Mucosa of stomach (tissue), 1 donor: ENCODE data around the gene PTPN4.

ENCODE experiments used
- H3K27me3 ChIP-seq: one replicate; pipeline ENCODE4 v1.7.0; 2013; ENCODE audit warnings: mild to moderate bottlenecking, low read length; ENCODE audit not compliant: control insufficient read depth, insufficient read depth
- H3K36me3 ChIP-seq: one replicate; pipeline ENCODE4 v1.7.0; 2013; ENCODE audit warnings: low read length; ENCODE audit not compliant: control insufficient read depth, insufficient read depth
- H3K4me1 ChIP-seq: one replicate; pipeline ENCODE4 v1.7.0; 2013; ENCODE audit warnings: mild to moderate bottlenecking, low read length; ENCODE audit not compliant: control insufficient read depth, insufficient read depth
- H3K4me3 ChIP-seq: one replicate; pipeline ENCODE4 v1.7.0; 2013; ENCODE audit warnings: low read length
- H3K9ac ChIP-seq: one replicate; pipeline ENCODE4 v1.7.0; 2013; ENCODE audit warnings: mild to moderate bottlenecking, low read length, moderate library complexity
- H3K9me3 ChIP-seq: one replicate; pipeline ENCODE4 v1.7.0; 2013; ENCODE audit warnings: mild to moderate bottlenecking, low read length, moderate library complexity; ENCODE audit not compliant: control insufficient read depth
- donor health status: Pancreatic carcinoma.

The PTPN4 gene

DNA sequence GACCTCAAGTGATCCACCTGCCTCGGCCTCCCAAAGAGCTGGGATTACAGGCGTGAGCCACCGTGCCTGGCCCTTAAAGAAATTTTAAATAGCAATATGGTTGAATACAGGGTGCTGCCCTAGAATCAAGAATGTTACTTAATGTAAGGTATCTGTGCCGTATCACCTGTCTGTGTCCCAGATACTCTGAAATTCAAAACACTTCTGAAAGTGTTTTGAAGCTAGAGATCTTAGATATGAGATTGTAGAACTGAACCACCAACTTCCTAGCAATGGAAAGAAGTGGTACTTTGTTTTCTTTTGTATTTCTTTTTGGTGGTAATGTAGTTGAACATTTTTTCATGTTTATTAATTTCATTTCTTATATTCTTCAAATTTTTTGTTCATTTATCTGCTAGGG lies 13.0 kb downstream of the PTPN4 start:
- no peaks in the 10 kb centered on the region for H3K27me3 ChIP-seq
- H3K4me1 ChIP-seq, result no peaks in the 10 kb centered on the region
- no peak overlapping the region for H3K4me3 ChIP-seq
- H3K36me3 ChIP-seq, result no peaks in the 10 kb centered on the region
- no peaks in the 10 kb centered on the region for H3K9me3 ChIP-seq
- H3K9ac ChIP-seq, result no peak overlapping the region

DNA sequence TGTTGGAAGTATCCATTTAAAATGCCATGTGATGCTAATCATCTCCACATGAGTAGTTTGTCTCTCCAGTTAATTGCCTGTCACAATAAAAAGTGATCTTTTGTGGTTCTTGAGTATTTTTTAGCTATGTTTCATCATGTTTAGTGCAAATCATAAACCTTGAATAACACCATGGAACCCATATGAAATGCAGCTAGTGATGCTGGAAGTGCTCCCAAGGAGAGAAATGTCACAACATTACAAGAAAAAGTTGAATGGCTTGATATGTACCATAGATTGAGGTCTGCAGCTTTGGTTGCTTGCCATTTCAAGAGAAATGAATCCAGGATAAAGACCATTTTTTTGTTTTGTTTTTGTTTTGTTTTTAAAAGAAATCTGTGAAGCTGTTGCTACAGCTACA lies 14.3 kb downstream of the PTPN4 start:
- no peaks in the 10 kb centered on the region for H3K4me1 ChIP-seq
- no peak overlapping the region for H3K9ac ChIP-seq
- no peaks in the 10 kb centered on the region for H3K27me3 ChIP-seq
- no peak overlapping the region for H3K4me3 ChIP-seq
- H3K9me3 ChIP-seq, result no peaks in the 10 kb centered on the region
- no peaks in the 10 kb centered on the region for H3K36me3 ChIP-seq

DNA sequence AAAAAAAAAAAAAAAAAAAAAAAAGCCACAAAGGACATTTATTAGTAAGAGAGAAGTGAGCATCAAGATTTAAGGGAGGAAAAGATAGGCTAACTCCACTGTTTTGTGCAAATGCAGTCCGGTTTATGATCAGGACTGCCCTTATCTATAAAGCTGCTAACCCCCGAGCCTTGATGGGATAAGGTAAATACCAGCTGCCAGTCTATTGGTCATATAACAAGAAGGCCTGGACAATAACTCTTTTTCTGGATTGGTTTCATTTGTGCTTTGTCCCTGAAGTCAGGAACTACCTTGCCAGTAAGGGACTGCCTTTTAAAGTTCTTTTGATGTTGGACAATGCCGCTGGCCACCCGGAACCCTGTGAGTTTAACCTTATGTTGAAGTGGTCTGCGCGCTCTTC lies 15.4 kb downstream of the PTPN4 start:
- no peaks in the 10 kb centered on the region for H3K9me3 ChIP-seq
- no peaks in the 10 kb centered on the region for H3K27me3 ChIP-seq
- no peak overlapping the region for H3K4me3 ChIP-seq
- no peaks in the 10 kb centered on the region for H3K4me1 ChIP-seq
- no peaks in the 10 kb centered on the region for H3K36me3 ChIP-seq
- no peak overlapping the region for H3K9ac ChIP-seq

DNA sequence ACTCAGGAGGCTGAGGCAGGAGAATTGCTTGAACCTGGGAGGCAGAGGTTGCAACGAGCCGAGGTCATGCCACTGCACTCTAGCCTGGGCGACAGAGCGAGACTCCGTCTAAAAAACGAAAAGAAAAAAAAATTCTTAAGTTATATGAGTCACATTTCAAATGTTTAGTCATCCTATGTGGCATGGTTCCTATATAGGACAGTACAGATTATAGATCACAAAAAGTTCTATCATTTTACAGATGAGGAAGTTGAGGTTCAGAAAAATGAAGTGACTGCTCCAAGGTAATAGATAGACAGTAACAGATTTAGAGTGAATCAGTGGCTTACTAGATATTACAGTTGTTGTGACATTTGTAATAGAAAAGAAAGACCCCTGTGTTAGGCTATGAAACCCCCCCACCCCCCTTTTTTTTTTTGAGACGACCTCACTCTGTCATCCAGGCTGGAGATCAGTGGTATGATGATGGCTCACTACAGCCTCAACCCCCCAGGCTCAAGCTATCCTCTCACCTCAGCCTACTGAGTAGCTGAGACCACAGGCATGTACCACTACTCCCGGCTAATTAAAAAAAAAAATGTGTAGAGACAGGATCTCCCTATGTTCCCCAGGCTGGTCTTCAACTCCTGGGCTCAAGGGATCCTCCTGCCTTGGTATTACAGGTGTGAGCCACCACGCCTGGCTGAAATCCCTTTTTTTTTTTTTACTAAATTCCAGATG lies 22.7 kb downstream of the PTPN4 start:
- no peak overlapping the region for H3K9ac ChIP-seq
- H3K4me1 ChIP-seq, result no peaks in the 10 kb centered on the region
- H3K27me3 ChIP-seq, result no peaks in the 10 kb centered on the region
- no peaks in the 10 kb centered on the region for H3K36me3 ChIP-seq
- no peaks in the 10 kb centered on the region for H3K9me3 ChIP-seq
- H3K4me3 ChIP-seq, result no peak overlapping the region

DNA sequence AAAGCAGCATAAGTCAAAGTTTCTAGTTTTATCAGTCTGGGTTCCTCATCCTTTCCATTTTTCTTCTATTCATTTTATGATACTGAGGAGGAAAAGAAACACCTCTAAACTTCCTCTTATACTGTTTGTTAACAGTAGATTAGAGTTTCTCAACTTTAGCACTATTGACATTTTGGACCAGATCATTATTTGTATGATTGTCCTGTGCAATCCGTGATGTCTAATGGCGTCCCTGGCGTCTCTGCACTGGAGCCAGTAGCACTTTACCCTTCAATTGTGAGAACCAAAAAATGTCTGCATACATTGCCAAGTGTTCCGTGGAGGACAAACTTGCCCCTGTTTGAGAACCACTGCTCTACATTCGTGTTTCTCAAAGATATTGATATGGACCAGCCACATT lies 25.2 kb downstream of the PTPN4 start:
- no peaks in the 10 kb centered on the region for H3K27me3 ChIP-seq
- H3K9me3 ChIP-seq, result no peaks in the 10 kb centered on the region
- no peaks in the 10 kb centered on the region for H3K36me3 ChIP-seq

DNA sequence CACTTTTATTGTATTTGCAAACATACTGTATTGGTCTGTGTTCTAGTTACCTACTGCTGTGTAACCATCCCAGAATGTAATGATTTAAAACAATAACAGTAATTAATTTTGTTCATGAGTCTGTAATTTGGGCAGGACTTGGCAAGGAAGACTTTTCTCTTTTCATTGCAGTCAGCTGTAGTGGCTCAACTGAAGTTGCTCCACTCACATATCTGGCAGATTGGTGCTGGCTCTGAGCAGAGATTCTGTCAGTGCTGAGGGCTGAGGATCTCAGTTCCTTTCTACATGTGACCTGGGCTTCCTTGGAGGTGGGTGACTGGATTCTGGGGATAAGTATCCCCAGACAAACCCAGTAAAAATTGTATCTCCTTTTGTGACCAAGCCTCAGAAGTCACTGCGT lies 26.6 kb downstream of the PTPN4 start:
- no peaks in the 10 kb centered on the region for H3K36me3 ChIP-seq

More for the DNA sequence above, 25.2 kb downstream of the PTPN4 start:
- no peak overlapping the region for H3K9ac ChIP-seq
- no peaks in the 10 kb centered on the region for H3K4me1 ChIP-seq
- no peak overlapping the region for H3K4me3 ChIP-seq

DNA sequence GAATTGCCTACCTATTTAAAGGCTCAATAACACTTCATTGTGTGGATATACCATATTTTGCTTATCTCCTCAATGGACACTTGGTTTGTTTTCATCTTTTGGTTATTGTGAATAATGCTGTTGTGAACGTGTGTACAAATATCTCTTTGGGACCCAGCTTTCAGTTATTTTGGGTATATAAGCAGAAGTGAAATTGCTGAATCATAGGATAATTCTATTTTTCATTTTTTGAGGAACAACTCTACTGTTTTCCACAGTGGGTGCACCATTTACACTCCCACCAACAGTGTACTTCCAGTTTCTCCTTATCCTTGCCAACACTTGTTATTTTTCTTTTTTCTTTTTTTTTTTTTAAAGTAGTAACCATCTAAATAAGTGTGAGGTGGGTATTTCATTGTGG lies 29.0 kb downstream of the PTPN4 start:
- Histone ChIP-seq H3K4me3 (no peak overlapping the region), H3K36me3 (no peaks in the 10 kb centered on the region), H3K9me3 (no peaks in the 10 kb centered on the region), H3K27me3 (no peaks in the 10 kb centered on the region), H3K9ac (no peak overlapping the region), H3K4me1 (no peaks in the 10 kb centered on the region)

More for the DNA sequence above, 26.6 kb downstream of the PTPN4 start:
- H3K4me1 ChIP-seq, result no peaks in the 10 kb centered on the region
- H3K9ac ChIP-seq, result no peak overlapping the region
- H3K4me3 ChIP-seq, result no peak overlapping the region
- H3K27me3 ChIP-seq, result no peaks in the 10 kb centered on the region
- H3K9me3 ChIP-seq, result no peaks in the 10 kb centered on the region

DNA sequence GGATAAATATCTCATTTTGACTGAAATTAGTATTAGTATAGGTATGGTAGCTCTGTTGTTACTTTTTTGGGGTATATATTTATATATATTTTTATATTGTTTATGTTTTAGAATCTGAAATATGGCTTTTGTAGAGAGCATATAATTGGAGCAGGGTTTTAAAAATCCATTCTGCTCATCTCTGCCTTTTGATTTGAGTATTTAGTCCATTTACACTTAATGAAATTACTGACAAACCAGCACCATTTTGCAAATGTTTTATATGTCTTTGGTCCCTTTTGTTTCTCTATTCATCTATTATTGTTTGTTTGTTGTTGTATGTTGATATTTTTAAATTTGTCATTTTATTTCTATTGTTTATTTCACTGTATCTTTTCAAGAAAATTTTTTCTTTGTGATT lies 30.7 kb downstream of the PTPN4 start:
- Histone ChIP-seq H3K27me3 (no peaks in the 10 kb centered on the region), H3K9ac (no peak overlapping the region), H3K9me3 (no peaks in the 10 kb centered on the region), H3K36me3 (no peaks in the 10 kb centered on the region), H3K4me3 (no peak overlapping the region), H3K4me1 (no peaks in the 10 kb centered on the region)

DNA sequence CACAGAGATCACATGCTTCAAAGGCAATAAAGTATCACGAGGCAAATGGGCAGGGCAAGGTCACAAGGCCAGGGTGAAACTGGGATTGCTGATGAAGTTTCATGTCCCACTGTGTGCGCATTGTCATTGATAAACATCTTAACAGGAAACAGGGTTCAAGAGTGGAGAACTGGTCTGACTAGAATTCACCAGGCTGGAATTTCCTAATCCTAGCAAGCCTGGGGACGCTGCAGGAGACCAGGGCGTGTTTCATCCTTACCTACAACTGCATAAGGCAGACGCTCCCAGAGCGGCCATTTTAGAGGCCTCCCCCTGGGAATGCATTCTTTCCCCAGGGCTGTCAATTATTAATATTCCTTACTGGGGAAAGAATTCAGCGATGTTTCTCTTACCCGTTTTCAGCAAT lies 33.2 kb downstream of the PTPN4 start:
- Histone ChIP-seq H3K27me3 (no peaks in the 10 kb centered on the region), H3K36me3 (no peaks in the 10 kb centered on the region), H3K4me1 (no peaks in the 10 kb centered on the region), H3K4me3 (no peak overlapping the region), H3K9ac (no peak overlapping the region), H3K9me3 (no peaks in the 10 kb centered on the region)

DNA sequence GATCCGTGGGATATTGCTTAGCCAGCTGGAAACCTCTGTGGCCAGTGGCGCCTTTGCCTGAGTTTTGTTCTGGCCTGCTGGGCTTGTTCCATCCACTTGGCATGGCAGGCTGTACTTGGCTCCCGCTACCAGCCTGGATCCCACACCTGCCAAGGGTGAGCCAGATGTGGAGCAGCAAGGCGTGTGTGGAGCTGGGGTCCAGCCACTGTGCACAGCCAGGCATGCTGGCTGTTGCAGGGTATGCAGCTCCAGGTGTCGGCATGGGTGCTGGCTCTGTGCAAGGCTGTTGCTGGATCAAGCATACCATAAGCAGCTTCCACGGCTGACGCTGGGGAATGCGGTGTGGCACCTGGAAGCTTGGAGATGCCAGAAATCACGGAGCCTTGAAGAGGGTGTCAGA lies 34.5 kb downstream of the PTPN4 start:
- H3K4me3 ChIP-seq, result no peak overlapping the region
- H3K4me1 ChIP-seq, result no peaks in the 10 kb centered on the region
- H3K9me3 ChIP-seq, result no peaks in the 10 kb centered on the region
- no peaks in the 10 kb centered on the region for H3K27me3 ChIP-seq
- no peak overlapping the region for H3K9ac ChIP-seq
- no peaks in the 10 kb centered on the region for H3K36me3 ChIP-seq

DNA sequence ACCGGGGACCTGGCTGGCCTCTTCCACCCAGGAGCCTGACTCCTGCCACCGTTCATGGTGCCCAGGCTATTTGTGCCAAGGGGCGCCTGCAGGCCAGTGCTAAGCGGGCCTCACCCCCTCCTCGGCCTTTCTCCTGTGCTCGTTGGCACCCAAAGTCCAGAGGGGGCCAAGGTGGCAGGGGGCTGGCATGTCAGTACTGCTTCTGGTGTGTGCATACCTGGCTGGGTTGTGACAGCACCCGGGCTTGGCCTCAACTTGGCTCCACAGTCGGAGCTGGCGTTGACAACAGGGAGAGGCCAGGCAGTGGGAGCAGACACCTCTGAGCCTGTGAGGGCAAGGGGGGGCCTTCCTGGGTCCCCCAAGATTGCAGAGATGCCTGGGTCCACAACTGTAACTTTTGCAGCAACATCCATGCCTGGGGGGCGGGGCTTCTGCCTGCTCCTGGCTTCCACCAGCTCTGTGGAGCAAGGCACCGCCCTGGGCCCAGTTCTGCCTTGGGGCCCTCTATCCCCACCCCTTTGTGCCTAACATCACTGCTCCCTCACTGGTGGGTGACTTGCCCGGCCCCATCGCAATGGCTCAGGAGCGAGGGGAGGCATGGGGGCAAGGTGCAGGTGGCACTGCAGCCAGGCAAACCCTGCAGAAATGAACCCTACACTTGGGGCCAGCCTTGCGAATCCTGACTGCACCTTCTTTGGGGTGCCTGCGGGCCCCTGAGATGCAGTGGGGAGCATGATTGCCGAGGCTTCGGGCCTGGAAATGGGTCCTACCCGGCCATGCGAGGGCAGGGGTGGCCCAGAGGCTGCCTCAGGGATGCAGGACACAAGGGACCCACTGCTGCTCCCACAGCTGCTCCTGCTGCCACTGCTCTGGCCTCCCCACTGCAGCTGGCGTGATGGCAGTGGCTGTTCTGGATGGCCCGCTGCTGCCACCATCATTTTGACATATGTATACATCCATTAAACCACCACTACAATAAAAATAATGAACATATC lies 35.9 kb downstream of the PTPN4 start:
- no peaks in the 10 kb centered on the region for H3K4me1 ChIP-seq
- no peaks in the 10 kb centered on the region for H3K27me3 ChIP-seq

DNA sequence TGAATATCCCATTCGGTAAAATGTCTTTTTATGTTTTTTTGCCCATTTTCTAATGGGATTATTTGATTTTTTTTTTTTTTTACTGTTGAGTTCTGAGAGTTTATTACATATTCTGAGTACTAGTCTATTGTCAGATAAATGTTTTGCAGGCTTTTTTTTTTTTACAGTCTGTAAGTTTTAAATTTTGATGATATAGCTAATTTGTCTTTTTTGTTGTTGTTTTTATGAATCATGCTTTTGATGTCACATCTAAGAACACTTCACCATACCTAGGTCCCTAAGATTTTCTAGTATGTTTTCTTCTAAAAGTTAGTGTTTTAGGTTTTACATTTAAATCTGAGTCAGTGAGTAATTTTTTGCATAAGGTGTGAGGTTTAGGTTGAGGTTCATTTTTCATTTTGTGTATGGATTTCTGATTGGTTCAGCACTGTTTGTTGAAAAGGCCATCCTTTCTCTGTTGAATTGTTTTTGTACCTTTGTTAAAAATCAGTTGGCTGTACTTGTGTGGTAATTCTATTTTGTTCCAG lies 40.7 kb downstream of the PTPN4 start:
- Histone ChIP-seq H3K27me3 (no peaks in the 10 kb centered on the region), H3K4me1 (no peaks in the 10 kb centered on the region), H3K36me3 (no peaks in the 10 kb centered on the region), H3K9me3 (no peaks in the 10 kb centered on the region), H3K9ac (no peak overlapping the region), H3K4me3 (no peak overlapping the region)

More for the DNA sequence above, 35.9 kb downstream of the PTPN4 start:
- Histone ChIP-seq H3K9me3 (no peaks in the 10 kb centered on the region), H3K36me3 (no peaks in the 10 kb centered on the region), H3K9ac (no peak overlapping the region), H3K4me3 (no peak overlapping the region)
